ENCODE data around the gene MED22.

The MED22 gene

DNA sequence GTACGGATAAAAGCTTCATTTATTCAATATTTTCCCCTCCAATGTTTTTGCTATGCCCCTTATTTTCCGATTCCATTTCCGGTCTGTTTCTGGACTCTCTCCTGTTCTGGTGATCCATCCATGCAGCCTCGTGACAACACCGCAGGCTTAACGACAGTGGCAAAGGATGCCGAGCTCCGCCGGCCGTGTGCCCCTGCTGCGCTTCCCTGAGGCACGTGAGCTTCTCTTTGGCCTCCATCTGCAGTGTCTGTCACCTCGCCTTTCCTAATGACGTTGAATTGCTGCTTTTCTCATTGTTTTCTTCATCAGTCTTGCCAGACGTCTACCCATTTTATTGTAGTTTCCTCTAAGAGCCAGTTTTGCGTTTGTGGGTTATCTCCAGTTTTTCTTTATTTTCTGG is 40.6 kb downstream of the MED22 start:
- Histone ChIP-seq H2AFZ (ENCODE audit: low read length) (no peak overlapping the region), H4K20me1 (ENCODE audit: insufficient read depth, low read length) (no peaks in the 10 kb centered on the region), H3K9me3 (replicated peaks; ENCODE audit: insufficient read depth, low read length) (no peaks in the 10 kb centered on the region), H3K4me3 (ENCODE audit: low read length) (no peak overlapping the region), H3K27ac (ENCODE audit: low read length) (no peak overlapping the region), H3F3A (ENCODE audit: insufficient read depth, low read length) (no peaks in the 10 kb centered on the region), H3K9ac (ENCODE audit: low read length) (no peak overlapping the region), H3K4me1 (ENCODE audit: low read length) (no peaks in the 10 kb centered on the region), H3K79me2 (ENCODE audit: low read length) (no peaks in the 10 kb centered on the region), H3K4me2 (ENCODE audit: low read depth, low read length) (no peak overlapping the region), H3K9me2 (replicated peaks; ENCODE audit: insufficient read depth, low read length) (no peaks in the 10 kb centered on the region), H3K36me3 (replicated peaks; ENCODE audit: insufficient read depth, low read length) (no peaks in the 10 kb centered on the region), H3K27me3 (replicated peaks; ENCODE audit: insufficient read depth, low read length) (peaks cover 72% of the 10 kb centered on the region)
- no peak for TF ChIP-seq EZH2 (optimal IDR thresholded peaks at IDR 0.05; ENCODE audit: low read depth, low read length)
- TF ChIP-seq EZH2phosphoT487 (IDR thresholded peaks at IDR 0.05; ENCODE audit: low read length): no peak
- TF ChIP-seq CTCF (IDR thresholded peaks at IDR 0.05; ENCODE audit: low read length): no peak
- no peak for DNase-seq

DNA sequence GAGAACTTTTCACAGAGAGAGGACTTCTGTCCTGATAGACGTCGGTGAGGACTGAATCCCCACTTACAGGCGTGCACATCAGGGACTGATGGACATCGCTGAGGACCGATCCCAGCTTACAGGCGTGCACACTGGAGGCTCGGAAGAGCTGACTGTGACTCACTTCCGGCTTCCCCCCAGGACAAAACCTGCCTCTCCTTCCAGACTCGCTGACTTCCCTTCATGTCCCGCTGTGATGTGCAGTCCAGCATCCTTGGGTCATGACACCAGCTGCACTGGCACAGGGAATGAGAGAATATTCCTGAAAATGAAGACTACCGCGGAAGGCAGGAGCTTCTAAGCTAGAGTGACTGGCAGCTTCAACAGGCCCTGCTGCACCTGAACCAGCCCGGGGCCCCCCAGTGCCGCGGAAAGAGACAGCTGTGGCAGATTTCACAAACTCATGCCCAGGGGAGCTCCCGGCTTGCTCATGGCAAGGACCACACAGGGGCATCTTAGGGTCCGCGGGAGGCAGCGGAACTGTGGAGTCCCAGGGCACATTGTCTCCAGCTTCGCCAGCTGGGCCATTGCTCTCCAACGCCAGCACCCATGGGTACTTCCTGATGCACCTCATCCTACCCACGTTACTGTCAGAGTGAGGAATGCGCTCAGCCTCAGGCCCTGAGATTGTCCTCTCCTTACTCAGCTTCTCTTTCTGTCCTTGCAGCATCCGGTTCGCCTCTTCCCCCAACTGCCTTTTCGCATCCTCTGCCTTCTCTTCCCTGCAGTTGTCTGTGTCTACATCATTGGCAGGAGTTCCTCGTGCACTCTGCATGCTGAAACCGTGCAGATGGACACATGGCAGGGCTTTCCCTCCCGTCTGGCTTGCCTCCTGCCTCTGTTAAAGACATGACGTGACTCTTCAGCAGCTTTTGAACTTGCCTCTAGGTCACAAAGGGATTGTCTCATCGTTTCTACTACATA is 41.4 kb downstream of the MED22 start:
- DNase-seq: no peak
- Histone ChIP-seq H3K9me2 (replicated peaks; ENCODE audit: insufficient read depth, low read length) (no peaks in the 10 kb centered on the region), H3K9ac (ENCODE audit: low read length) (no peak overlapping the region), H3K4me3 (ENCODE audit: low read length) (no peak overlapping the region), H2AFZ (ENCODE audit: low read length) (no peak overlapping the region), H3K36me3 (replicated peaks; ENCODE audit: insufficient read depth, low read length) (no peaks in the 10 kb centered on the region), H3K4me1 (ENCODE audit: low read length) (no peaks in the 10 kb centered on the region), H3K4me2 (ENCODE audit: low read depth, low read length) (no peak overlapping the region), H3K27me3 (replicated peaks; ENCODE audit: insufficient read depth, low read length) (peaks cover 80% of the 10 kb centered on the region), H4K20me1 (ENCODE audit: insufficient read depth, low read length) (no peaks in the 10 kb centered on the region), H3F3A (ENCODE audit: insufficient read depth, low read length) (no peaks in the 10 kb centered on the region), H3K79me2 (ENCODE audit: low read length) (no peaks in the 10 kb centered on the region), H3K27ac (ENCODE audit: low read length) (no peak overlapping the region), H3K9me3 (replicated peaks; ENCODE audit: insufficient read depth, low read length) (no peaks in the 10 kb centered on the region)
- TF ChIP-seq EZH2phosphoT487 (IDR thresholded peaks at IDR 0.05; ENCODE audit: low read length): no peak
- no peak for TF ChIP-seq CTCF (IDR thresholded peaks at IDR 0.05; ENCODE audit: low read length)

- Histone ChIP-seq H3K79me2 (ENCODE audit: low read length) (no peaks in the 10 kb centered on the region), H3K4me2 (ENCODE audit: low read depth, low read length) (no peak overlapping the region), H3K36me3 (replicated peaks; ENCODE audit: insufficient read depth, low read length) (no peaks in the 10 kb centered on the region), H3K9me2 (replicated peaks; ENCODE audit: insufficient read depth, low read length) (no peaks in the 10 kb centered on the region), H3K4me3 (ENCODE audit: low read length) (no peak overlapping the region), H3K9ac (ENCODE audit: low read length) (no peak overlapping the region), H3K9me3 (replicated peaks; ENCODE audit: insufficient read depth, low read length) (no peaks in the 10 kb centered on the region), H2AFZ (ENCODE audit: low read length) (no peak overlapping the region), H3F3A (ENCODE audit: insufficient read depth, low read length) (no peaks in the 10 kb centered on the region), H3K4me1 (ENCODE audit: low read length) (no peaks in the 10 kb centered on the region), H4K20me1 (ENCODE audit: insufficient read depth, low read length) (no peaks in the 10 kb centered on the region), H3K27me3 (replicated peaks; ENCODE audit: insufficient read depth, low read length) (peaks cover 88% of the 10 kb centered on the region), H3K27ac (ENCODE audit: low read length) (no peak overlapping the region)
- no peak for DNase-seq
- TF ChIP-seq CTCF (IDR thresholded peaks at IDR 0.05; ENCODE audit: low read length): no peak
- TF ChIP-seq EZH2 (optimal IDR thresholded peaks at IDR 0.05; ENCODE audit: low read depth, low read length): no peak
- no peak for TF ChIP-seq EZH2phosphoT487 (IDR thresholded peaks at IDR 0.05; ENCODE audit: low read length)
Observed at GRCh38 chr9:133305731-133306130, 42.2 kb downstream of the MED22 start.
